ENCODE data around the gene DUSP7. TPM values are rescaled to one million over a fixed set of nuclear protein-coding genes. Genes with fewer than 3 reads are reported as not detected.
"Not testable (repeated sequence)": the region's sequence is repeated elsewhere in the genome, so short reads cannot be mapped to it uniquely, and the experiment has no call there.

DUSP7 gene
- total RNA-seq, 1 donor from 2014 or later = 37.4 TPM

DNA sequence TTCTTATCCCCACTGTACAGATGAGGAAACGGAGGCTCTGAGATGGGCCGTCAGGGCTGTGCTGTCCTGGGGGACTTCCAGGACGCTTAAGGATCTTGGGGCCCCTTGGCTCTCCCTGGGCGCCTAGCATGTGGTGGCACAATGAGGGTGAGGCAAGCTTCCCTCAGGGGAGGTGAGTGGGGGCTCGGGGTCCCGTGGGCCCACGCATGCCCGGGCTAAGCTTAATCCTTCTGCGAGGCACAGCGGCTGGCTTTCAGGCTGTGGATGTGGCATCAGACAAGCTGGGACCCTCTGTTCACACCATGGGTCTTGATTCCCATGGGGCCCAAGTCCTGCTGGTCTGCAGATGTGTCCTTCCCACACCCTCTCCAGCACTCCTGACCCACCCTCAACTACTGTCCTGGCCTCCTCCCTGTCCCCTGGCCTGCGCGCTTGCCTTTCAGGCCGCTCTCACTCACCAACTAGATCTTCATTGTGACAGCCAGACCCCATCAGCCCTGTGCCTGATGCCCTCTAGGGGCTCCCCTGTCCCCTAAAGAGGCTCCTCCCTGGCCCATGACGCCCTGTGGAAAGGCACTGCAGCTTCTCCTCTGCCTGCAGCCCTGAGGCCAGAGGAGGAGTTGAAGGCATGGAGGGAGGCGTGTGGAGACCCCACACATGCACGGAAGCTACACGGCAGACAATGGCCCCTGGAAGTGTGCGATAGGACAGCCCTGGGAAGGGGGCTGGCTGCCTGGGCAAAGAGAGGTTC lies 11.3 kb downstream of the DUSP7 start:
- no peak overlapping the region for H3K4me3 Mint-ChIP-seq

DNA sequence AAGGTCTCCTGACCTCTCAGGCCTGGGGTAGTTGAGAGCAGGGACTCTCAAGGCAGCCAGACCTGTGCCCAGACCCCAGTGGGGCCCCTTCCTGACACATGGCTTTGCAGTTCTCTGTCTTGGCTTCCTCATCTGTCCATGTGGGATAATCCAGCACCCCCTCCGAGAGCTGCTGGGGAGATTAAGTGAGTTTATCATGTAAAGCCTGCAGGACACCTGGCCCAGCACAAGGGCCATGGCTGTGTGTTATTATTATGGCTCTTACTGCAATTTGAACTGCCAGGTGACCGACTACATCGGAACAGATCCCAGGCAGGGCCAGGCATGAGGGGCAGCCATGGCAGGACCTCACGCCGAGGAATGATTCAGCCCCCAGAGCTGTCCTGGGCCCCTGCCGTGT lies 12.6 kb downstream of the DUSP7 start:
- no peak overlapping the region for H3K27ac Mint-ChIP-seq

More for the DNA sequence above, 11.3 kb downstream of the DUSP7 start:
- DNase-seq (ENCODE audit: low spot score) = no peak
- intact Hi-C loops (cut with micrococcal nuclease) = no loop called here
- Mint-ChIP-seq H3K27me3 (ENCODE audit: insufficient read depth) (peaks cover 1% of the 10 kb centered on the region), H3K27ac (no peak overlapping the region), H3K36me3 (ENCODE audit: low read depth) (peaks cover 9% of the 10 kb centered on the region), H3K9me3 (no peaks in the 10 kb centered on the region), H3K4me1 (ENCODE audit: low read depth) (no peaks in the 10 kb centered on the region)

DNA sequence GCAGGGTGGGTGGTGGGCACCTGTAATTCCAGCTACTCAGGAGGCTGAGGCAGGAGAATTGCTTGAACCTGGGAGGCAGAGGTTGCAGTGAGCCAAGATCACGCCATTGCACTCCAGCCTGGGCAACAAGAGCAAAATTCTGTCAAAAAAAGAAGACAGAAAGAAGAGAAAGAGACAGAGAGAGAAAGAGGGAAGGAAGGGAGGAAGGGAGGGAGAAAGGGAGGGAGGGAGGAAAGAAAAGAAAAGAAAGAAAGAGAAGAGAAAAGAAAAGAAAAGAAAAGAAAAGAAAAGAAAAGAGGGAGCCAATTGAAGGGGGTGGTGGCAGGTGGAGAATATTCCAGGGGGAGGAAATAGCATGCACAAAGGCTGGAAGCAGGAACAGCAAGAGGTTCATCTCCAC lies 13.3 kb downstream of the DUSP7 start:
- H3K36me3 Mint-ChIP-seq (ENCODE audit: low read depth); H3K9me3 Mint-ChIP-seq; H3K27ac Mint-ChIP-seq: not testable (repeated sequence)

More for the DNA sequence above, 12.6 kb downstream of the DUSP7 start:
- H3K36me3 Mint-ChIP-seq (ENCODE audit: low read depth) = no peaks in the 10 kb centered on the region
- no peaks in the 10 kb centered on the region for H3K4me1 Mint-ChIP-seq (ENCODE audit: low read depth)
- no peak for DNase-seq (ENCODE audit: low spot score)
- H3K27me3 Mint-ChIP-seq (ENCODE audit: insufficient read depth) = peaks cover 3% of the 10 kb centered on the region
- intact Hi-C loops (cut with micrococcal nuclease) = no loop called here
- H3K4me3 Mint-ChIP-seq = no peak overlapping the region
- H3K9me3 Mint-ChIP-seq = no peaks in the 10 kb centered on the region

DNA sequence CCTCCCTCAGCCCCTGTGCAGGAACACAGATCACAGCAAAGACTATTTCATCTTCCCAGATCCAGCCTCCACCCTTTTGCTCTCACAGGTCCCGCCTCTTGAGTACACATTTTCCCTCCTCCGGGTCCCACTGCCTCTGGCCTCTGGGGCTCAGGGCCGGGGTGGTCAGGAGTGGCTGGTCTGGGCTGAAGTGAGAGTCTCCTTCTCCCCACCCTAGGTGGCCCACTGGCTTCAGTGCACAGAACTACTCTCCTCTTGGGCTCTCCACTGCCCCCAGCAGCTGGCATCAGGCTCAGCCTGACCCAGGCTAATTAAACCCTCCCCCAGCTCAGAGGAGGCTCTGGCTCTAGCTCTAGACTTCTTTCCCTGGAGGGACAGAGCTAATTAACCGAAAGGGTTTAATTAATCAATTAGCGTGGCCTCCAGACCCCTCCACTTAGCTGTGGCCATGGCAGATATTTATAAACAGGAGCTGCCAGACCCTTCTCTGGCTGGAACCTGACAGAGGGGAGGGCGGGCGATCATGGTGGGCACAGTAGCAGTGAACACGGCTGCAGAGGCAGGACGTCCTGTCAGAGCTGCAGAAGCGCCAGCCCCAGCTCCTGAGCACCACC lies 15.1 kb downstream of the DUSP7 start:
- Mint-ChIP-seq H3K36me3 (ENCODE audit: low read depth) (no peaks in the 10 kb centered on the region), H3K4me3 (no peak overlapping the region), H3K27ac (no peak overlapping the region), H3K4me1 (ENCODE audit: low read depth) (no peaks in the 10 kb centered on the region), H3K9me3 (no peaks in the 10 kb centered on the region), H3K27me3 (ENCODE audit: insufficient read depth) (peaks cover 3% of the 10 kb centered on the region)
- no peak for DNase-seq (ENCODE audit: low spot score)
- intact Hi-C loops (cut with micrococcal nuclease) = no loop called here

More for the DNA sequence above, 13.3 kb downstream of the DUSP7 start:
- intact Hi-C loops (cut with micrococcal nuclease); H3K27me3 Mint-ChIP-seq (ENCODE audit: insufficient read depth); H3K4me3 Mint-ChIP-seq; H3K4me1 Mint-ChIP-seq (ENCODE audit: low read depth); DNase-seq (ENCODE audit: low spot score): not testable (repeated sequence)

DNA sequence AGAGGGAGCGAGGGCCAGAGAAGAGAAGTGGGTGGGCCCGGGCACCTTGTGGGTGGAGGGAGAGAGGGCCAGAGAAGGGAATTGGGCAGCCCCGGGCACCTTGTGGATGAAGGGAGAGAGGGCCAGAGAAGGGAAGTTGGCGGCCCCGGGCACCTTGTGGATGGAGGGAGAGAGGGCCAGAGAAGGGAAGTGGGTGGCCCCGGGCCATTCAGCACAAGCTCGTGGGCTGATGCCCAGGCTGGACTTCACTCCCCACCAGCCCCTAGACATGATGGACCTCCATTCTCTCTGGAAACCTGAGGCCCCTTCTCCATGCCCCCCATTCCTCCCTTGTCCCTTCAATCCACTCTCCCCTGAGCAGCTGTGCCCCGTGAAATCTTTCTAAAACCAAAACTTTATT lies 15.8 kb downstream of the DUSP7 start:
- Mint-ChIP-seq H3K4me3 (no peak overlapping the region), H3K27ac (no peak overlapping the region), H3K4me1 (ENCODE audit: low read depth) (no peaks in the 10 kb centered on the region), H3K36me3 (ENCODE audit: low read depth) (no peaks in the 10 kb centered on the region), H3K9me3 (no peaks in the 10 kb centered on the region), H3K27me3 (ENCODE audit: insufficient read depth) (peaks cover 3% of the 10 kb centered on the region)
- no peak for DNase-seq (ENCODE audit: low spot score)
- intact Hi-C loops (cut with micrococcal nuclease) = no loop called here

DNA sequence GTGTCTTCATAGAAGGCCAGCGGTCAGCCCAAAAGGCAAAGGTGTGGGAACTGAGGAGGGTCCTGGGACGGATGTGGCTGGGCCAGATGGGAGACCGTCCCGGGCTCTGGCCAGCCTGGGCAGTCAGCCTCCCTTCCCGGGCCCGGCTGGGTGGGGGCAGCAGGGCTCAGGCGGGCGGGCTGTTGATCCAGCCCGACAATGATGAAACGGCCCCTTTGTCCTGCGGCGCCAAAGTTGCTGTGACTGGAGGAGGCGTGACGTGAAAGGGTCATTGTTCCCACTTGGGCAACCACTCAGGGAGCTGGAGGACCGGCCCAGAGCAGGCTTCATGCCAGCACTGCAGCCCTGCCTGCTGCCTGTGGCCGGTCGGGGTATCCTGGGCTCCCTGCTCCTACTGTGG lies 16.5 kb downstream of the DUSP7 start:
- peaks cover 3% of the 10 kb centered on the region for H3K27me3 Mint-ChIP-seq (ENCODE audit: insufficient read depth)
- no peaks in the 10 kb centered on the region for H3K36me3 Mint-ChIP-seq (ENCODE audit: low read depth)
- H3K9me3 Mint-ChIP-seq = no peaks in the 10 kb centered on the region
- no peak overlapping the region for H3K4me3 Mint-ChIP-seq
- no peak for DNase-seq (ENCODE audit: low spot score)
- intact Hi-C loops (cut with micrococcal nuclease) = no loop called here
- H3K4me1 Mint-ChIP-seq (ENCODE audit: low read depth) = no peaks in the 10 kb centered on the region
- H3K27ac Mint-ChIP-seq = no peak overlapping the region

DNA sequence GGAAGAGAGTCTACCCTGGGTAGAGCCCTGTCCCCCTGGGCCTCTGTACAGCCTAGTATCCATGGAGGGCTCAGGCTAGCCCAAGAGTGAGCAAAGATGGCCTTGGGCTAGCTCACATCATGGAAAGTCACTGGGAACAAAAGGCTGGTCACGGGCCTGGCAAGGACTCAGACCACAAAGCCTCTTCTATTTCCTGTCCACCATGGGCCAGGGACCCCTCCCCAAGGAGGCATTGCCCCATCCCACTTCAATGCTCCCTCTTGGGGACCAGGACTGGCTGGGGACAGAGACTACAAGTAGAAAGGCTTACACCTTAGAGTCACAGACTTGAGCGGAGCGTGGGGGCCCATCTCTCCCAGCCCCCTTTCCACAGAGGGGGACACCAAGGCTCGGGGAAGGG lies 16.9 kb downstream of the DUSP7 start:
- Mint-ChIP-seq H3K36me3 (ENCODE audit: low read depth) (no peaks in the 10 kb centered on the region), H3K4me3 (no peak overlapping the region), H3K27me3 (ENCODE audit: insufficient read depth) (peaks cover 3% of the 10 kb centered on the region), H3K4me1 (ENCODE audit: low read depth) (no peaks in the 10 kb centered on the region), H3K9me3 (no peaks in the 10 kb centered on the region), H3K27ac (no peak overlapping the region)
- intact Hi-C loops (cut with micrococcal nuclease) = no loop called here
- DNase-seq (ENCODE audit: low spot score) = no peak

DNA sequence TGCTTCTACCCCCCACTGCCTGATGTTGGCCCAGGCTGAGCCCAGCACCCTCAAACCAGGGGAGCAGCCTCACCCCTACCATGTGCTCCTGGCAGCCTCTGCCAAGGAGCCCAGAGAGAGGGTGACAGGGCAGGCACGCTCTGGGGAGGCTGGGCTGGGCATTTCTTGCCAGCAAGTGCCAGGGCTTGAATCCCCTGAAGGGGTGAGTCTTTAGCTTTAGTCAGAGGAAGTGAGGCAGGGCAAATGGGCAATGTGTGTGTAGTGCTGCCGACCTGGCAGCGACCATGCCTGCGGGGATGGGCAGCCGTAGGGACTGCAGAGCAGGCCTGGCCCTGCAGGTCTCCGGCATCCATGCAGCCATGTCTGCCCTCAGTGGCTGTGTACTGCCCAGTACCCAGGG lies 18.1 kb downstream of the DUSP7 start:
- no peaks in the 10 kb centered on the region for H3K9me3 Mint-ChIP-seq
- H3K36me3 Mint-ChIP-seq (ENCODE audit: low read depth) = no peaks in the 10 kb centered on the region
- no peak overlapping the region for H3K4me3 Mint-ChIP-seq
- peaks cover 2% of the 10 kb centered on the region for H3K27me3 Mint-ChIP-seq (ENCODE audit: insufficient read depth)
- DNase-seq (ENCODE audit: low spot score) = no peak
- intact Hi-C loops (cut with micrococcal nuclease) = no loop called here
- H3K27ac Mint-ChIP-seq = no peak overlapping the region
- H3K4me1 Mint-ChIP-seq (ENCODE audit: low read depth) = no peaks in the 10 kb centered on the region

DNA sequence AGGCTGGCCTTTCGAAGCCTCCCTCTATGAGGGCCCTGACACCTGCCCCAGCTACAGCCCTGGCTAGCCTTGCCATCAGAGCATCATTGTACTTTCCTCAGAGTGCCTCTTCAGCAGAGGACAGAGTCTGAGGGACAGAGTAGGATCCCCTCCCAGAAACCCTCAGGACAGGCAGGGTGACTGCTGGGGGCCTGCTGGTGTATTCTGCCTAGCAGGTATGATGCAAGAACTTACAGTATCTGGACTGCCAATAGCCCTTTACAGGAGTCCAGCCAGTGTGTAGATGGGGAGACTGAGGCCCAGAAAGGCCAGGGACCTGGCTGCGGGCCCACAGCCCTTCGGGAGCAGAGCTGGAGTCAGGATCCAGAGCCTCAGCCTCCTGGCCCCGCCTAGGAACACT lies 19.1 kb downstream of the DUSP7 start:
- Mint-ChIP-seq H3K36me3 (ENCODE audit: low read depth) (no peaks in the 10 kb centered on the region), H3K4me1 (ENCODE audit: low read depth) (no peaks in the 10 kb centered on the region), H3K9me3 (no peaks in the 10 kb centered on the region), H3K4me3 (no peak overlapping the region), H3K27ac (no peak overlapping the region), H3K27me3 (ENCODE audit: insufficient read depth) (peaks cover 2% of the 10 kb centered on the region)
- no peak for DNase-seq (ENCODE audit: low spot score)
- intact Hi-C loops (cut with micrococcal nuclease) = no loop called here

DNA sequence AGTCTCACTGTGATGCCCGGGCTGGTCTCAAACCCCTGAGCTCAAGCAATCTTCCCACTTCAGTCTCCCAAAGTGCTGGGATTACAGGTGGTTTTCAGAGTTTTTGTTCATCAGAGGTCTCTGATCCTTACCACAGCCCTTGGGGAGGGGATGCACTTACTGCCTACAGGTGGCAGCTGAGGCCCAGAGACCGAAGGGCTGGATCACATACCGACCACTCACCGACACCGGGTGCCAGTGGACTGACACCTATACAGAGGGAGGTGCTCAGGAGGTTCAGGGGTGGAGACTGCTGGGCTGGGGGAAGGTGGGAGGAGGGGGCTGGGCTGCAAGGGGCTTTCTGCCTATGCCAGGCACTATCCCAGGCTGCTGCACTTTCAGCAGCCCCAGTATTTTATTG lies 19.5 kb downstream of the DUSP7 start:
- Mint-ChIP-seq H3K27ac (no peak overlapping the region), H3K27me3 (ENCODE audit: insufficient read depth) (peaks cover 2% of the 10 kb centered on the region), H3K9me3 (no peaks in the 10 kb centered on the region), H3K36me3 (ENCODE audit: low read depth) (no peaks in the 10 kb centered on the region), H3K4me1 (ENCODE audit: low read depth) (no peaks in the 10 kb centered on the region), H3K4me3 (no peak overlapping the region)
- intact Hi-C loops (cut with micrococcal nuclease) = no loop called here
- DNase-seq (ENCODE audit: low spot score) = no peak

DNA sequence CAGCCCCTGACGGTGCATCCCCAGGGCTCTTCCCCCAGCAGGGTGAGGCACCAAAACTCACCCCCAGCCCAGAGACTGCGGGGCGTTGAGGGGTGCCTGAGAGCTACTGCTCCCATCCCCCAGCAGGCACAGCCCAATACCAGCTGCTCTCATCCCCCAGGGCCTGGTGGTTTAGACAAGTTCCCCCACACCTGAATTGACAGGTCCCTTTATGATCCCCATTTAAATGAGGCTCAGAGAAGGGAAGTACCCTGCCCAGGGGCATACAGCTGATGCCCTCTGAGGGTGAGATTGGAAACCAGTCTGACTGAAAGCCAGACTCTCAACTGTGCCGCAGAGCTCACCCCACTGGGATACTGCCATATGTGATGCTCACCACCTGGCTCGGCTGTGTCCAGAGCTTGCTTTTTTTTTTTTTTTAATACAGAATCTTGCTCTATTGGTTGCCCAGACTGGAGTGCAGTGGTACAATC lies 20.1 kb downstream of the DUSP7 start:
- intact Hi-C loops (cut with micrococcal nuclease) = no loop called here
- H3K36me3 Mint-ChIP-seq (ENCODE audit: low read depth) = no peaks in the 10 kb centered on the region
- no peak for DNase-seq (ENCODE audit: low spot score)
- no peaks in the 10 kb centered on the region for H3K9me3 Mint-ChIP-seq
- peaks cover 2% of the 10 kb centered on the region for H3K27me3 Mint-ChIP-seq (ENCODE audit: insufficient read depth)
- no peak overlapping the region for H3K4me3 Mint-ChIP-seq
- no peak overlapping the region for H3K27ac Mint-ChIP-seq
- H3K4me1 Mint-ChIP-seq (ENCODE audit: low read depth) = no peaks in the 10 kb centered on the region

DNA sequence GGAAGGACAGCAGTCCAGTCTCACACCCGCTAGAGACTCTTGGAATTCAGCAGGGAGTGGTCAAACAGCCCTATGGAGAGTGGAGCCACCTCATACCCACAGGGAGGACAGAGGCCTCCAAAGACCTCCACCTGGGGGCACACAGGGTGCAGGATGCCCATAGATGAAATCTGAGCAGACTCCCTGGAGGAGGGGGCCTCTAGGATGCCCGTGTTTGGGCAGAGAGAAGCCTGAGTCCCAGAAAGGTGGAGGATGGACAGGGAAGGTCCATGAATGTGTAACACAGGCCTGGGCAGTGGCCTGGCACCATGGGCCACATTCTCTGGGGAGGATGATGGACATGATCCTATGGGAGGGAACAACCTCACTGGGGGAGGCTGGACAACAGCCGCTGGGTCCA lies 21.7 kb downstream of the DUSP7 start:
- Mint-ChIP-seq H3K36me3 (ENCODE audit: low read depth) (no peaks in the 10 kb centered on the region), H3K9me3 (no peaks in the 10 kb centered on the region), H3K27ac (no peak overlapping the region), H3K4me1 (ENCODE audit: low read depth) (no peaks in the 10 kb centered on the region), H3K27me3 (ENCODE audit: insufficient read depth) (peaks cover 2% of the 10 kb centered on the region), H3K4me3 (no peak overlapping the region)
- intact Hi-C loops (cut with micrococcal nuclease) = no loop called here
- DNase-seq (ENCODE audit: low spot score) = no peak

DNA sequence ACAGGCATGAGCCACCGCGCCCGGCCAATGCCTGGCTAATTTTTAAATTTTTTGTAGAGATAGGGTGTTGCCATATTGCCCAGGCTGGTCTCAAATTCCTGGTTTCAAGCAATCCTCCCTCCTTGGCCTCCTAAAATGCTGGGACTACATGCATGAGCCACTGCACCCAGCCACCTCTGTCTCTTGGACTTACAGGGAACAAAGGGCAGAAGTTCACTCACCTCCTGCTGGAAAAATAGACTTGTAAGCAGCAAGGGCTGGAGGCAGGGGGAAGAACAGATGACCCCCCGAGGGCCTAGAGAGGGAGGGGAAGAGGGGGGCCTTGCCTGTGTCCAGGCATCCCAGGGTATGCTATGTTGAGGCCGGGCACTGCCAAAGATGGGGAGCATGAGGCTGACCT lies 22.2 kb downstream of the DUSP7 start:
- intact Hi-C loops (cut with micrococcal nuclease) = no loop called here
- H3K4me3 Mint-ChIP-seq = no peak overlapping the region
- H3K9me3 Mint-ChIP-seq = no peaks in the 10 kb centered on the region
- no peak for DNase-seq (ENCODE audit: low spot score)
- H3K27ac Mint-ChIP-seq = peak overlapping the region; percentile 31
- H3K36me3 Mint-ChIP-seq (ENCODE audit: low read depth) = no peaks in the 10 kb centered on the region
- no peaks in the 10 kb centered on the region for H3K27me3 Mint-ChIP-seq (ENCODE audit: insufficient read depth)
- no peaks in the 10 kb centered on the region for H3K4me1 Mint-ChIP-seq (ENCODE audit: low read depth)
